SJCRH30 (cell line): ENCODE results near the gene CLDN9. TPM values are rescaled to one million over a fixed set of nuclear protein-coding genes. Genes with fewer than 3 reads are reported as not detected.

Experiments
- DNase-seq, 2 experiments: peaks; one replicate each; pipeline ENCODE4 v3.0.0-alpha.2; 2015 to 2020
- H3K27ac ChIP-seq: fragments of 250-450 bp; sonication (Bioruptor Pico); 2 replicates; pipeline ENCODE4 v1.5.1; 2020; ENCODE audit warnings: mild to moderate bottlenecking, moderate library complexity
- H3K27me3 ChIP-seq: fragments of 250-450 bp; sonication (Bioruptor Pico); 2 replicates; pipeline ENCODE4 v1.5.1; 2020; ENCODE audit warnings: mild to moderate bottlenecking, moderate library complexity
- H3K36me3 ChIP-seq: fragments of 250-450 bp; sonication (Bioruptor Pico); 2 replicates; pipeline ENCODE4 v1.5.1; 2020; ENCODE audit warnings: mild to moderate bottlenecking, moderate library complexity
- H3K4me1 ChIP-seq: fragments of 250-450 bp; sonication (Bioruptor Pico); 2 replicates; pipeline ENCODE4 v1.5.1; 2020; ENCODE audit warnings: mild to moderate bottlenecking, moderate library complexity
- H3K4me3 ChIP-seq: fragments of 250-450 bp; sonication (Bioruptor Pico); 2 replicates; pipeline ENCODE4 v1.5.1; 2020; ENCODE audit warnings: mild to moderate bottlenecking, moderate library complexity
- H3K9me3 ChIP-seq: fragments of 250-450 bp; sonication (Bioruptor Pico); replicated peaks from 2 replicates; pipeline ENCODE4 v1.5.1; 2020; ENCODE audit warnings: mild to moderate bottlenecking, moderate library complexity
- total RNA-seq: library from RNA; depleted of rRNA; stranded (reverse); fragments of >200 nt; shearing (Covaris generic); gene quantifications from 2 replicates; pipeline ENCODE4 v1.2.3, GENCODE V29; 2014; rRNA removed

The CLDN9 gene
- total RNA-seq, 1 experiment from 2014 or later, result not detected

GRCh38 chr16:3063625-3064386 lies 51.1 kb downstream of the CLDN9 start:
- no peak overlapping the region for H3K27ac ChIP-seq
- no peak for DNase-seq
- H3K9me3 ChIP-seq, result no peaks in the 10 kb centered on the region
- H3K4me1 ChIP-seq, result peaks cover 29% of the 10 kb centered on the region
- H3K4me3 ChIP-seq, result no peak overlapping the region
- no peaks in the 10 kb centered on the region for H3K27me3 ChIP-seq
- H3K36me3 ChIP-seq, result peaks cover 14% of the 10 kb centered on the region

Other genes with a start within 250 kb of the CLDN9 start
- gene ELOB, start 235.6 kb upstream of the CLDN9 start, total RNA-seq, result 90.5 and 119 TPM in 2 replicates
- not detected in 2 replicates for gene PRSS33, start 225.4 kb upstream of the CLDN9 start, total RNA-seq
- not detected in 2 replicates for gene PRSS41, start 214.5 kb upstream of the CLDN9 start, total RNA-seq
- gene PRSS21, start 195.7 kb upstream of the CLDN9 start, total RNA-seq, result not detected in 2 replicates
- gene ZG16B, start 182.6 kb upstream of the CLDN9 start, total RNA-seq, result not detected in 2 replicates
- gene PRSS22, start 154.8 kb upstream of the CLDN9 start, total RNA-seq, result not detected in 2 replicates
- gene FLYWCH2, start 129.7 kb upstream of the CLDN9 start, total RNA-seq, result 35.4 and 40.6 TPM in 2 replicates
- 9.1 and 9.7 TPM in 2 replicates for gene FLYWCH1, start 101.0 kb upstream of the CLDN9 start, total RNA-seq
- 13.8 and 14.9 TPM in 2 replicates for gene KREMEN2, start 48.6 kb upstream of the CLDN9 start, total RNA-seq
- 28.1 and 34.1 TPM in 2 replicates for gene PAQR4, start 43.6 kb upstream of the CLDN9 start, total RNA-seq
- gene PKMYT1, start 32.5 kb upstream of the CLDN9 start, total RNA-seq, result 34.8 and 45.8 TPM in 2 replicates
- not detected in 2 replicates for gene CLDN6, start 5.3 kb downstream of the CLDN9 start, total RNA-seq
- 29.0 and 32.1 TPM in 2 replicates for gene TNFRSF12A, start 7.4 kb downstream of the CLDN9 start, total RNA-seq
- gene HCFC1R1, start 11.0 kb downstream of the CLDN9 start, total RNA-seq, result 16.8 and 18.9 TPM in 2 replicates
- gene THOC6, start 11.1 kb downstream of the CLDN9 start, total RNA-seq, result 25.5 and 29.4 TPM in 2 replicates
- gene BICDL2, start 24.0 kb downstream of the CLDN9 start, total RNA-seq, result not detected in 2 replicates
- 0.06 and 0.13 TPM in 2 replicates for gene MMP25, start 33.6 kb downstream of the CLDN9 start, total RNA-seq
- 158 and 177 TPM in 2 replicates for gene IL32, start 52.7 kb downstream of the CLDN9 start, total RNA-seq
- 0.73 and 0.76 TPM in 2 replicates for gene ZSCAN10, start 86.4 kb downstream of the CLDN9 start, total RNA-seq
- 12.9 and 13.7 TPM in 2 replicates for gene ZNF205, start 99.7 kb downstream of the CLDN9 start, total RNA-seq
- 2.5 and 3.0 TPM in 2 replicates for gene ZNF213, start 122.1 kb downstream of the CLDN9 start, total RNA-seq
- 0.47 TPM in 1 of 2 replicates, not detected in the other for gene OR1F1, start 175.3 kb downstream of the CLDN9 start, total RNA-seq
- 16.1 and 17.6 TPM in 2 replicates for gene ZNF200, start 222.2 kb downstream of the CLDN9 start, total RNA-seq
- gene MEFV, start 243.7 kb downstream of the CLDN9 start, total RNA-seq, result not detected in 2 replicates